HEK293 (cell line): ENCODE results near the gene RALGAPA2.

Experiments
- CTCF ChIA-PET: fragments of 350-600 bp; formaldehyde crosslinking; extraction: SDS; loops from one replicate; lab custom pipeline; 2021; ENCODE audit warnings: antibody characterized with exemption; lab: Yijun Ruan, JAX
- POLR2A ChIA-PET: fragments of 300-600 bp; formaldehyde crosslinking; extraction: SDS; loops from one replicate; lab custom pipeline; 2020; ENCODE audit warnings: antibody characterized with exemption, inconsistent platforms; lab: Yijun Ruan, JAX
- H3K27ac ChIP-seq: fragments of 200-500 bp; sonication (Bioruptor generic); 2 replicates; pipeline ENCODE4 v1.5.1; 2014; ENCODE audit warnings: low read depth, low read length, control low read depth, inconsistent platforms; ENCODE audit errors: extremely low read depth
- H3K36me3 ChIP-seq, 2 experiments: fragments of 200-500 bp in 1 of 2; sonication (Bioruptor generic) in 1 of 2; 1 replicate in 1 of 2; 2 replicates in 1 of 2; pipeline ENCODE4 v1.5.1; 2014 to 2017; ENCODE audit warnings: inconsistent platforms in 2 of 2, low read length in 2 of 2; ENCODE audit not compliant: control insufficient read depth in 2 of 2, insufficient read depth in 1 of 2
- H3K4me1 ChIP-seq: fragments of 200-500 bp; sonication (Bioruptor generic); 2 replicates; pipeline ENCODE4 v1.5.1; 2014; ENCODE audit warnings: mild to moderate bottlenecking, low read length, inconsistent platforms; ENCODE audit not compliant: control insufficient read depth, insufficient read depth
- H3K4me3 ChIP-seq: 2 replicates; pipeline ENCODE4 v1.5.1; 2011; ENCODE audit warnings: low read depth, mild to moderate bottlenecking, control low read depth, low read length, moderate library complexity
- H3K9me3 ChIP-seq: fragments of 200-500 bp; sonication (Bioruptor generic); 2 replicates; pipeline ENCODE4 v1.5.1; 2014; ENCODE audit warnings: low read depth, low read length, inconsistent platforms; ENCODE audit not compliant: control insufficient read depth, insufficient read depth
- IKZF3 ChIP-seq: fragments of 450-650 bp; IDR thresholded peaks from 2 replicates; pipeline ENCODE4 v1.5.0; 2018; ENCODE audit warnings: missing biosample characterization, mild to moderate bottlenecking, missing genetic modification characterization, moderate library complexity
- OVOL3 ChIP-seq: fragments of 450-650 bp; formaldehyde crosslinking; IDR thresholded peaks from 2 replicates; pipeline ENCODE4 v1.5.1; 2016; ENCODE audit warnings: missing biosample characterization, missing genetic modification characterization
- SETDB1 ChIP-seq: IDR thresholded peaks from one replicate; pipeline ENCODE4 v1.6.1; 2017; ENCODE audit warnings: mild to moderate bottlenecking, low read length, moderate library complexity, mixed read lengths; ENCODE audit not compliant: insufficient read length
- TRIM28 ChIP-seq: IDR thresholded peaks from 2 replicates; pipeline ENCODE4 v1.6.1; 2011; ENCODE audit warnings: low read length, control low read depth, borderline replicate concordance
- ZIC2 ChIP-seq: fragments of 450-650 bp; formaldehyde crosslinking; IDR thresholded peaks from 2 replicates; pipeline ENCODE4 v1.5.1; 2016; ENCODE audit warnings: missing biosample characterization, missing genetic modification characterization
- ZNF112 ChIP-seq: fragments of 450-650 bp; formaldehyde crosslinking; IDR thresholded peaks from 2 replicates; pipeline ENCODE4 v1.5.0; 2017; ENCODE audit warnings: missing biosample characterization, missing genetic modification characterization
- ZNF23 ChIP-seq: fragments of 450-650 bp; formaldehyde crosslinking; IDR thresholded peaks from 2 replicates; pipeline ENCODE4 v1.5.1; 2016; ENCODE audit warnings: missing biosample characterization, missing genetic modification characterization, borderline replicate concordance
- ZNF248 ChIP-seq: fragments of 450-650 bp; formaldehyde crosslinking; IDR thresholded peaks from 2 replicates; pipeline ENCODE4 v1.5.1; 2017; ENCODE audit warnings: missing biosample characterization, missing genetic modification characterization
- ZNF341 ChIP-seq: fragments of 450-650 bp; formaldehyde crosslinking; IDR thresholded peaks from 2 replicates; pipeline ENCODE4; 2016; ENCODE audit warnings: low read depth, missing biosample characterization, missing genetic modification characterization
- ZNF426 ChIP-seq: fragments of 450-650 bp; formaldehyde crosslinking; IDR thresholded peaks from 2 replicates; pipeline ENCODE4 v1.5.1; 2017; ENCODE audit warnings: missing biosample characterization, missing genetic modification characterization, mild to moderate bottlenecking, inconsistent platforms, moderate library complexity
- ZNF549 ChIP-seq: fragments of 450-650 bp; IDR thresholded peaks from 2 replicates; pipeline ENCODE4 v1.5.1; 2018; ENCODE audit warnings: missing biosample characterization, missing genetic modification characterization, mild to moderate bottlenecking, inconsistent platforms, moderate library complexity
- ZNF596 ChIP-seq: fragments of 450-650 bp; IDR thresholded peaks from 2 replicates; pipeline ENCODE4 v1.5.0; 2018; ENCODE audit warnings: missing biosample characterization, mild to moderate bottlenecking, missing genetic modification characterization, moderate library complexity
- ZNF600 ChIP-seq: fragments of 450-650 bp; formaldehyde crosslinking; IDR thresholded peaks from 2 replicates; pipeline ENCODE4 v1.5.1; 2016; ENCODE audit warnings: missing biosample characterization, missing genetic modification characterization
- ZNF830 ChIP-seq: fragments of 450-650 bp; IDR thresholded peaks from 2 replicates; pipeline ENCODE4 v1.5.0; 2018; ENCODE audit warnings: missing biosample characterization, missing genetic modification characterization, low read depth, mild to moderate bottlenecking, moderate library complexity
- TF ChIP-seq, protein P1 (sequence below): fragments of 450-650 bp; formaldehyde crosslinking; IDR thresholded peaks from 2 replicates; pipeline ENCODE4 v1.5.1; 2016; ENCODE audit warnings: missing biosample characterization, missing genetic modification characterization
- TF ChIP-seq, protein P2 (sequence below): fragments of 450-650 bp; formaldehyde crosslinking; IDR thresholded peaks from 2 replicates; pipeline ENCODE4 v1.5.1; 2016; ENCODE audit warnings: missing biosample characterization, missing genetic modification characterization, low read depth
- TF ChIP-seq, protein P3 (sequence below): fragments of 450-650 bp; formaldehyde crosslinking; IDR thresholded peaks from 2 replicates; pipeline ENCODE4 v1.5.1; 2016; ENCODE audit warnings: missing biosample characterization, missing genetic modification characterization
- TF ChIP-seq, protein P4 (sequence below): fragments of 450-650 bp; formaldehyde crosslinking; IDR thresholded peaks from 2 replicates; pipeline ENCODE4 v1.5.1; 2017; ENCODE audit warnings: missing biosample characterization, missing genetic modification characterization
- TF ChIP-seq, protein P5 (sequence below): fragments of 450-650 bp; formaldehyde crosslinking; IDR thresholded peaks from 2 replicates; pipeline ENCODE4 v1.5.1; 2016; ENCODE audit warnings: missing biosample characterization, missing genetic modification characterization
- TF ChIP-seq, protein P6 (sequence below): fragments of 450-650 bp; formaldehyde crosslinking; IDR thresholded peaks from 2 replicates; pipeline ENCODE4 v1.5.1; 2017; ENCODE audit warnings: missing biosample characterization, mild to moderate bottlenecking, missing genetic modification characterization, moderate library complexity

Gene RALGAPA2

DNA sequence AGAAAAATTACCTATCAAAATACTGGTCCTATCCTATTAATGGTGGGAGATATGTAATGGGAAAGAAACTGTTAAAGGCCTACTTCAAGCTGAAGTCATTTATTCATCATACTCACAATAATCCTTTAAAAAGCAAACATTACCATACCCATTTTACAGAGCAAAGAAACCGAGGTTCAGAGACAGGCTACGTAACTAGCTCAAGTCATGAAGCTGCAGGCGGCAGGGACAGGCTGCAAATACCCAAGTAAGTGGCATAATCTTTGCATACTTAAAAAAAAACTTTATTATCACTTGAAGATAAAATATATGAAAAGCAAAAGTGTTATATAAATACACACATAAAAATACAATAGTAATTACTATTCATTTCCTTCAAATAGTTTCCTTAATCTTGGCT is 2.6 kb downstream of the RALGAPA2 start (continued):
- TF ChIP-seq, protein P1, sequence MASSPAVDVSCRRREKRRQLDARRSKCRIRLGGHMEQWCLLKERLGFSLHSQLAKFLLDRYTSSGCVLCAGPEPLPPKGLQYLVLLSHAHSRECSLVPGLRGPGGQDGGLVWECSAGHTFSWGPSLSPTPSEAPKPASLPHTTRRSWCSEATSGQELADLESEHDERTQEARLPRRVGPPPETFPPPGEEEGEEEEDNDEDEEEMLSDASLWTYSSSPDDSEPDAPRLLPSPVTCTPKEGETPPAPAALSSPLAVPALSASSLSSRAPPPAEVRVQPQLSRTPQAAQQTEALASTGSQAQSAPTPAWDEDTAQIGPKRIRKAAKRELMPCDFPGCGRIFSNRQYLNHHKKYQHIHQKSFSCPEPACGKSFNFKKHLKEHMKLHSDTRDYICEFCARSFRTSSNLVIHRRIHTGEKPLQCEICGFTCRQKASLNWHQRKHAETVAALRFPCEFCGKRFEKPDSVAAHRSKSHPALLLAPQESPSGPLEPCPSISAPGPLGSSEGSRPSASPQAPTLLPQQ (tag by site-specific recombination): no peak
- TF ChIP-seq ZNF600 (tag by site-specific recombination): no peak
- TF ChIP-seq ZNF830 (tag by site-specific recombination): no peak
- no peak for TF ChIP-seq ZIC2
- no peak for TF ChIP-seq ZNF248 (tag by site-specific recombination)
- TF ChIP-seq, protein P2, sequence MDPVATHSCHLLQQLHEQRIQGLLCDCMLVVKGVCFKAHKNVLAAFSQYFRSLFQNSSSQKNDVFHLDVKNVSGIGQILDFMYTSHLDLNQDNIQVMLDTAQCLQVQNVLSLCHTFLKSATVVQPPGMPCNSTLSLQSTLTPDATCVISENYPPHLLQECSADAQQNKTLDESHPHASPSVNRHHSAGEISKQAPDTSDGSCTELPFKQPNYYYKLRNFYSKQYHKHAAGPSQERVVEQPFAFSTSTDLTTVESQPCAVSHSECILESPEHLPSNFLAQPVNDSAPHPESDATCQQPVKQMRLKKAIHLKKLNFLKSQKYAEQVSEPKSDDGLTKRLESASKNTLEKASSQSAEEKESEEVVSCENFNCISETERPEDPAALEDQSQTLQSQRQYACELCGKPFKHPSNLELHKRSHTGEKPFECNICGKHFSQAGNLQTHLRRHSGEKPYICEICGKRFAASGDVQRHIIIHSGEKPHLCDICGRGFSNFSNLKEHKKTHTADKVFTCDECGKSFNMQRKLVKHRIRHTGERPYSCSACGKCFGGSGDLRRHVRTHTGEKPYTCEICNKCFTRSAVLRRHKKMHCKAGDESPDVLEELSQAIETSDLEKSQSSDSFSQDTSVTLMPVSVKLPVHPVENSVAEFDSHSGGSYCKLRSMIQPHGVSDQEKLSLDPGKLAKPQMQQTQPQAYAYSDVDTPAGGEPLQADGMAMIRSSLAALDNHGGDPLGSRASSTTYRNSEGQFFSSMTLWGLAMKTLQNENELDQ (tag by site-specific recombination): no peak
- TF ChIP-seq, protein P3, sequence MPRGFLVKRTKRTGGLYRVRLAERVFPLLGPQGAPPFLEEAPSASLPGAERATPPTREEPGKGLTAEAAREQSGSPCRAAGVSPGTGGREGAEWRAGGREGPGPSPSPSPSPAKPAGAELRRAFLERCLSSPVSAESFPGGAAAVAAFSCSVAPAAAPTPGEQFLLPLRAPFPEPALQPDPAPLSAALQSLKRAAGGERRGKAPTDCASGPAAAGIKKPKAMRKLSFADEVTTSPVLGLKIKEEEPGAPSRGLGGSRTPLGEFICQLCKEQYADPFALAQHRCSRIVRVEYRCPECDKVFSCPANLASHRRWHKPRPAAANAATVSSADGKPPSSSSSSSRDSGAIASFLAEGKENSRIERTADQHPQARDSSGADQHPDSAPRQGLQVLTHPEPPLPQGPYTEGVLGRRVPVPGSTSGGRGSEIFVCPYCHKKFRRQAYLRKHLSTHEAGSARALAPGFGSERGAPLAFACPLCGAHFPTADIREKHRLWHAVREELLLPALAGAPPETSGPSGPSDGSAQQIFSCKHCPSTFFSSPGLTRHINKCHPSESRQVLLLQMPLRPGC (tag by site-specific recombination): no peak
- TF ChIP-seq ZNF426 (tag by site-specific recombination): no peak
- TF ChIP-seq, all 188 proteins: peak for 0

DNA sequence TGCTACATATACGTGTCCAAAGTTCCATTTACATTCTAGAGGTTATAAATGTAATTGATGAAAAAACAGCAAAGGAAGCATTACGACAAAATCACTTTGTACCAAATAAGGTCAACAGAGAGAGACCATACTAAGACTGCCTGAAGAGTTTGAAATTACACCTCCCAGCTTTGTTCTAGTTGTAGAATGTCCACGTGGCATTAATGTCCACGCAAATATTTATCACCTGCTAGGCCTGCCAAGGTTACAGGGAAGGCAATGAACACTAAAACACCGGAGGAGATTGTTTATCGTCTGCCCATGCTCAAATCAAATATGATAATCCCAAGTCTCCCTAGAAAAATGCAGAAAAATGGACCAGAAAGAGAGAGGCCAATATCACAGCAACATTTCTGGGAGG is 6.2 kb downstream of the RALGAPA2 start:
- POLR2A ChIA-PET: no interaction called here
- CTCF ChIA-PET: interaction anchor here (1.3 kb wide), 1 partner anchor 117 kb away, joined by 3 read pairs; no protein-coding TSS in a partner anchor
- no peak overlapping the region for H3K4me3 ChIP-seq
- 0 out of 2 replicates have a peak, but pooled peaks cover 12% of the 10 kb centered on the region for H3K4me1 ChIP-seq
- H3K36me3 ChIP-seq: no peaks in the 10 kb centered on the region
- H3K27ac ChIP-seq: 0 out of 2 replicates have a peak overlapping the region, but pooled peaks have one; percentile 16
- no peaks in the 10 kb centered on the region for H3K9me3 ChIP-seq
- TF ChIP-seq TRIM28 (no peak), ZNF23 (tag by site-specific recombination) (no peak), ZNF112 (tag by site-specific recombination) (no peak), SETDB1 (no peak), ZNF341 (tag by site-specific recombination) (no peak), OVOL3 (tag by site-specific recombination) (no peak), IKZF3 (no peak), ZNF549 (tag by site-specific recombination) (no peak), ZNF596 (tag by site-specific recombination) (no peak)
- TF ChIP-seq, protein P4, sequence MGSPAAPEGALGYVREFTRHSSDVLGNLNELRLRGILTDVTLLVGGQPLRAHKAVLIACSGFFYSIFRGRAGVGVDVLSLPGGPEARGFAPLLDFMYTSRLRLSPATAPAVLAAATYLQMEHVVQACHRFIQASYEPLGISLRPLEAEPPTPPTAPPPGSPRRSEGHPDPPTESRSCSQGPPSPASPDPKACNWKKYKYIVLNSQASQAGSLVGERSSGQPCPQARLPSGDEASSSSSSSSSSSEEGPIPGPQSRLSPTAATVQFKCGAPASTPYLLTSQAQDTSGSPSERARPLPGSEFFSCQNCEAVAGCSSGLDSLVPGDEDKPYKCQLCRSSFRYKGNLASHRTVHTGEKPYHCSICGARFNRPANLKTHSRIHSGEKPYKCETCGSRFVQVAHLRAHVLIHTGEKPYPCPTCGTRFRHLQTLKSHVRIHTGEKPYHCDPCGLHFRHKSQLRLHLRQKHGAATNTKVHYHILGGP (tag by site-specific recombination): no peak
- TF ChIP-seq, protein P5, sequence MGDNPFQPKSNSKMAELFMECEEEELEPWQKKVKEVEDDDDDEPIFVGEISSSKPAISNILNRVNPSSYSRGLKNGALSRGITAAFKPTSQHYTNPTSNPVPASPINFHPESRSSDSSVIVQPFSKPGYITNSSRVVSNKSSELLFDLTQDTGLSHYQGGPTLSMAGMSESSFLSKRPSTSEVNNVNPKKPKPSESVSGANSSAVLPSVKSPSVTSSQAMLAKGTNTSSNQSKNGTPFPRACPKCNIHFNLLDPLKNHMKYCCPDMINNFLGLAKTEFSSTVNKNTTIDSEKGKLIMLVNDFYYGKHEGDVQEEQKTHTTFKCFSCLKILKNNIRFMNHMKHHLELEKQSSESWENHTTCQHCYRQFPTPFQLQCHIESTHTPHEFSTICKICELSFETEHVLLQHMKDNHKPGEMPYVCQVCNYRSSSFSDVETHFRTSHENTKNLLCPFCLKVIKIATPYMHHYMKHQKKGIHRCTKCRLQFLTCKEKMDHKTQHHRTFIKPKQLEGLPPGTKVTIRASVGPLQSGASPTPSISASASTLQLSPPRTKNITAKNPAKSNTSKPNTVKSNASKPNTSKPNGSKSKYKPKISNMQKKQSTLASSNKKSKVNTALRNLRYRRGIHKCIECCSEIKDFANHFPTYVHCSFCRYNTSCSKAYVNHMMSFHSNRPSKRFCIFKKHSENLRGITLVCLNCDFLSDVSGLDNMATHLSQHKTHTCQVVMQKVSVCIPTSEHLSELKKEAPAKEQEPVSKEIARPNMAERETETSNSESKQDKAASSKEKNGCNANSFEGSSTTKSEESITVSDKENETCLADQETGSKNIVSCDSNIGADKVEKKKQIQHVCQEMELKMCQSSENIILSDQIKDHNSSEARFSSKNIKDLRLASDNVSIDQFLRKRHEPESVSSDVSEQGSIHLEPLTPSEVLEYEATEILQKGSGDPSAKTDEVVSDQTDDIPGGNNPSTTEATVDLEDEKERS (tag by site-specific recombination): no peak
- TF ChIP-seq, protein P6, sequence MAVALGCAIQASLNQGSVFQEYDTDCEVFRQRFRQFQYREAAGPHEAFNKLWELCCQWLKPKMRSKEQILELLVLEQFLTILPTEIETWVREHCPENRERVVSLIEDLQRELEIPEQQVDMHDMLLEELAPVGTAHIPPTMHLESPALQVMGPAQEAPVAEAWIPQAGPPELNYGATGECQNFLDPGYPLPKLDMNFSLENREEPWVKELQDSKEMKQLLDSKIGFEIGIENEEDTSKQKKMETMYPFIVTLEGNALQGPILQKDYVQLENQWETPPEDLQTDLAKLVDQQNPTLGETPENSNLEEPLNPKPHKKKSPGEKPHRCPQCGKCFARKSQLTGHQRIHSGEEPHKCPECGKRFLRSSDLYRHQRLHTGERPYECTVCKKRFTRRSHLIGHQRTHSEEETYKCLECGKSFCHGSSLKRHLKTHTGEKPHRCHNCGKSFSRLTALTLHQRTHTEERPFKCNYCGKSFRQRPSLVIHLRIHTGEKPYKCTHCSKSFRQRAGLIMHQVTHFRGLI (tag by site-specific recombination): no peak
